ENCODE measurements around the gene SLC8A1.

Gene SLC8A1

DNA sequence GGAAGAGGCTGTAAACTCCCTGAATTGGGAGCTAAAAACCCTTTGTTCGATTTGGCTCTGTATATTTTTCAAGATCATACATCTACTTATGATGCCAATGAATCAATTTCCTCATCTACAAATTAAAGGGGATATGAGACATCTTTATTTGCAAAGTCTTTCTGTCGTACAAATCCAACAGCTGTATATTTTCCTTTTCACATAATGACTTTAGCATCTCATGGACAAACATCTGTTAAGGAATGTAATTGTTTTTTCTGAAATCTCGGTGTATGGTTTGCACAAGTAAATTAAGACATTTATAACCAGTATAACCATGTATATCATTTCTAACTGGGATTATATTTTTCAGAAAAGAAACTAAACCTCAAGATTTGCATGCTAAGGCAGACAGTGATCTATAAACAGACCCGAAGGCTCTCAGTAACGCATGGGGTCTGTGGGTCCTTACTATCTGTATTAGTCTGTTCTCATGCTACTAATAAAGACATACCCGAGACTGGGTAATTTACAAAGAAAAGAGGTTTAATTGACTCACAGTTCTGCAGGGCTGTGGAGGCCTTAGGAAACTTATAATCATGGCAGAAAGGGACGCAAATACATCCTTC, 130.8 kb downstream of the SLC8A1 start:
- no peak for ATAC-seq (ENCODE audit: insufficient read depth, low read depth)
- Histone ChIP-seq H3K4me3 (ENCODE audit: low read depth in 1 of 2, low read length in 2 of 2) (no peak overlapping the region), H3K9ac (ENCODE audit: low read depth, low read length) (no peak overlapping the region), H3K27ac (ENCODE audit: low read length) (no peak overlapping the region), H3K4me1 (ENCODE audit: insufficient read depth, low read length) (no peaks in the 10 kb centered on the region), H4K20me1 (ENCODE audit: insufficient read depth, low read length) (0 out of 2 replicates have a peak, but pooled peaks cover 2% of the 10 kb centered on the region), H3K9me3 (ENCODE audit: insufficient read depth, low read length, severe bottlenecking) (no peaks in the 10 kb centered on the region), H3K79me2 (ENCODE audit: insufficient read depth, low read length) (no peaks in the 10 kb centered on the region), H3K36me3 (ENCODE audit: insufficient read depth, low read length) (no peaks in the 10 kb centered on the region; the same call in 1 of the 2 replicates), H3K4me2 (ENCODE audit: insufficient read depth, low read length) (no peak overlapping the region), H2AFZ (ENCODE audit: low read depth, low read length) (no peak overlapping the region), H3K27me3 (ENCODE audit: insufficient read depth, low read length, poor library complexity) (no peaks in the 10 kb centered on the region)
- TF ChIP-seq, protein P1, sequence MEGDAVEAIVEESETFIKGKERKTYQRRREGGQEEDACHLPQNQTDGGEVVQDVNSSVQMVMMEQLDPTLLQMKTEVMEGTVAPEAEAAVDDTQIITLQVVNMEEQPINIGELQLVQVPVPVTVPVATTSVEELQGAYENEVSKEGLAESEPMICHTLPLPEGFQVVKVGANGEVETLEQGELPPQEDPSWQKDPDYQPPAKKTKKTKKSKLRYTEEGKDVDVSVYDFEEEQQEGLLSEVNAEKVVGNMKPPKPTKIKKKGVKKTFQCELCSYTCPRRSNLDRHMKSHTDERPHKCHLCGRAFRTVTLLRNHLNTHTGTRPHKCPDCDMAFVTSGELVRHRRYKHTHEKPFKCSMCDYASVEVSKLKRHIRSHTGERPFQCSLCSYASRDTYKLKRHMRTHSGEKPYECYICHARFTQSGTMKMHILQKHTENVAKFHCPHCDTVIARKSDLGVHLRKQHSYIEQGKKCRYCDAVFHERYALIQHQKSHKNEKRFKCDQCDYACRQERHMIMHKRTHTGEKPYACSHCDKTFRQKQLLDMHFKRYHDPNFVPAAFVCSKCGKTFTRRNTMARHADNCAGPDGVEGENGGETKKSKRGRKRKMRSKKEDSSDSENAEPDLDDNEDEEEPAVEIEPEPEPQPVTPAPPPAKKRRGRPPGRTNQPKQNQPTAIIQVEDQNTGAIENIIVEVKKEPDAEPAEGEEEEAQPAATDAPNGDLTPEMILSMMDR (IDR thresholded peaks at IDR 0.05; ENCODE audit: borderline replicate concordance, extremely low read depth, low read length, poor library complexity, severe bottlenecking): no peak
- TF ChIP-seq EZH2 (IDR thresholded peaks at IDR 0.05; ENCODE audit: borderline replicate concordance, low read depth, low read length, severe bottlenecking): no peak
- DNase-seq: no peak

DNA sequence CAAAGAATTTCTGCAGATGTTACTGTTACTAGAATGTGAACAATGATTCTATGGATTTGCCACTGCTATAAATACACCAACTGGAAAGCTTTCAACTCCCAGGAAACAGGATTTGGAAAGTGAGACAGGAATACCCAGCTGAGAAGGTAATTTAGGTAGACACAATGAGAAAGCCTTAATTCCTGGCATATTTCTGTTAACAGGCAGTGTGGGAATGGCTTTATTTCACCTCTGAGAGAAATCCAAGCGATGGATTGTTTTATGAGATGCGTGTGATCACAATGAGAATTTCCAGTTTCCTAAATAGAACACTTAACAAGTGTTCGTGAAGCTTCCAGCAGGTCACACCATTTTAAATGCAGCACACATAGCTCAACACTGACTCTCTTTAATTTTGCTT, 133.0 kb downstream of the SLC8A1 start:
- Histone ChIP-seq H3K36me3 (ENCODE audit: insufficient read depth, low read length) (peaks cover 4% of the 10 kb centered on the region; the same call in 1 of the 2 replicates), H3K4me1 (ENCODE audit: insufficient read depth, low read length) (no peaks in the 10 kb centered on the region), H3K4me3 (ENCODE audit: low read depth in 1 of 2, low read length in 2 of 2) (no peak overlapping the region), H3K27ac (ENCODE audit: low read length) (no peak overlapping the region), H3K27me3 (ENCODE audit: insufficient read depth, low read length, poor library complexity) (no peaks in the 10 kb centered on the region), H3K9ac (ENCODE audit: low read depth, low read length) (no peak overlapping the region), H3K4me2 (ENCODE audit: insufficient read depth, low read length) (no peak overlapping the region), H4K20me1 (ENCODE audit: insufficient read depth, low read length) (no peaks in the 10 kb centered on the region), H2AFZ (ENCODE audit: low read depth, low read length) (no peak overlapping the region), H3K9me3 (ENCODE audit: insufficient read depth, low read length, severe bottlenecking) (peaks cover 15% of the 10 kb centered on the region), H3K79me2 (ENCODE audit: insufficient read depth, low read length) (no peaks in the 10 kb centered on the region)
- DNase-seq (no peak), ATAC-seq (ENCODE audit: insufficient read depth, low read depth) (no peak)
- TF ChIP-seq, protein P1 (IDR thresholded peaks at IDR 0.05; ENCODE audit: borderline replicate concordance, extremely low read depth, low read length, poor library complexity, severe bottlenecking): no peak
- TF ChIP-seq EZH2 (IDR thresholded peaks at IDR 0.05; ENCODE audit: borderline replicate concordance, low read depth, low read length, severe bottlenecking): no peak

DNA sequence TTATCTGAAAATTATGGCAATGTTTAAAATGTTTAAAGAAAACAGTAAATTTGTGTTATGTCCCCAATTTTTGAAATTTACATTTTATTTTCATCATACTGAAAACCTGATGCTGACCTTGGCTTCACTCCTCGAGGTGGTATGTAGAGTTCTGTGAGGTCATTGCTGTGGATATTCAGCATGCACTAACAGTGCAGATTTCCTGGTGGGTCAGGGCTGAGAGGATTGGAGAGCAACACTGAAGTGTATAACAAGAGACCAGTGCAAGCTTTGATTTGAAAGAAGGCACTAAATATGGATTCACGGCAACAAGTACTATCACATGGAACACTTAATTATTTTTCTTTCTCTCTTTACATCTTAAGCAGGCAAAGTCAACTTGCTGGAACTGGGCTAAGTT, 134.1 kb downstream of the SLC8A1 start:
- no peak for TF ChIP-seq EZH2 (IDR thresholded peaks at IDR 0.05; ENCODE audit: borderline replicate concordance, low read depth, low read length, severe bottlenecking)
- TF ChIP-seq, protein P1 (IDR thresholded peaks at IDR 0.05; ENCODE audit: borderline replicate concordance, extremely low read depth, low read length, poor library complexity, severe bottlenecking): no peak
- H3K27me3 ChIP-seq (ENCODE audit: insufficient read depth, low read length, poor library complexity): no peaks in the 10 kb centered on the region
- no peaks in the 10 kb centered on the region for H3K79me2 ChIP-seq (ENCODE audit: insufficient read depth, low read length)
- no peak overlapping the region for H3K4me2 ChIP-seq (ENCODE audit: insufficient read depth, low read length)
- H3K9ac ChIP-seq (ENCODE audit: low read depth, low read length): no peak overlapping the region
- H4K20me1 ChIP-seq (ENCODE audit: insufficient read depth, low read length): no peaks in the 10 kb centered on the region
- H3K36me3 ChIP-seq (ENCODE audit: insufficient read depth, low read length): peaks cover 4% of the 10 kb centered on the region; the same call in 1 of the 2 replicates
- peaks cover 15% of the 10 kb centered on the region for H3K9me3 ChIP-seq (ENCODE audit: insufficient read depth, low read length, severe bottlenecking)
- no peak for DNase-seq
- H2AFZ ChIP-seq (ENCODE audit: low read depth, low read length): no peak overlapping the region
- no peak overlapping the region for H3K4me3 ChIP-seq (ENCODE audit: low read depth in 1 of 2, low read length in 2 of 2)
- no peak overlapping the region for H3K27ac ChIP-seq (ENCODE audit: low read length)
- no peaks in the 10 kb centered on the region for H3K4me1 ChIP-seq (ENCODE audit: insufficient read depth, low read length)
- ATAC-seq (ENCODE audit: insufficient read depth, low read depth): no peak
